A549 (cell line): ENCODE results near the gene CNTN5.

Source experiments
- CEBPB ChIP-seq, 2 experiments: fragments of >200 bp in 1 of 2; sonication (Bioruptor Twin) in 1 of 2; formaldehyde crosslinking in 1 of 2; IDR thresholded peaks; 2 replicates each; pipeline ENCODE4 v1.6.1; 2012 to 2016
- ESRRA ChIP-seq: fragments of 150-350 bp; IDR thresholded peaks from 2 replicates; pipeline ENCODE4 v1.6.1; 2014; ENCODE audit warnings: mild to moderate bottlenecking, low read length, borderline replicate concordance
- MAFK ChIP-seq: fragments of 450-650 bp; IDR thresholded peaks from 2 replicates; pipeline ENCODE4 v1.6.1; 2014; ENCODE audit not compliant: partially characterized antibody
- POLR2A ChIP-seq: IDR thresholded peaks from 2 replicates; pipeline ENCODE4 v1.6.1; 2012; ENCODE audit warnings: mild to moderate bottlenecking, low read length
- RAD21 ChIP-seq, 2 experiments: fragments of >200 bp in 1 of 2; sonication (Bioruptor Twin) in 1 of 2; formaldehyde crosslinking in 1 of 2; IDR thresholded peaks in 1 of 2; conservative IDR thresholded peaks in 1 of 2; 2 replicates in 1 of 2; 3 replicates in 1 of 2; pipeline ENCODE4 v1.6.1; 2012 to 2018; ENCODE audit warnings: inconsistent platforms in 1 of 2
- RFX5 ChIP-seq: fragments of 450-650 bp; IDR thresholded peaks from 2 replicates; pipeline ENCODE4 v1.7.1; 2014; ENCODE audit warnings: antibody characterized with exemption, mild to moderate bottlenecking, moderate library complexity

DNA sequence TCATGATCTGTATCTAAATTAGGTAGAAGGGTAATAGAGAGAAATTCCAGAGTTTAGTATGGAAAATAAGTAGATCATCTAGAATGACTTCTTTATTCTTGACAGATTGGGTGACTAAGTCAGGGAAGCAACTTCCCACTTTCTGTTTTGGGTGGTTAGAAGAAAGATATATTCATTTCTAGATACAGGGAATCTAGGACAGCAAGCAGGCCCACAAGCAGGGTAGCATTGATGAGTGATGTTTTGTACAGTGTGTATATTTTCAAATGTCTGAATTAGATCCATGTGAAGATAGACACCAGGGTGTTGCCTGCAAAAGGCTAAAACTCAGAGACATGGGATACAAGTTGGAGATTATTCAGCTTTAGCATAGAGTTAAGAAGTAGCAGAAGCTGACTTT is 674.4 kb downstream of the CNTN5 start:
- no peak for TF ChIP-seq RFX5
- no peak for TF ChIP-seq CEBPB (IDR thresholded peaks at IDR 0.05)
- TF ChIP-seq POLR2A, result no peak
- TF ChIP-seq MAFK, result no peak
- TF ChIP-seq RAD21 (conservative IDR thresholded peaks at IDR 0.05 in 1 of 2, IDR thresholded peaks at IDR 0.05 in 1 of 2), result no peak
- no peak for TF ChIP-seq ESRRA
